ENCODE measurements around the gene ANKRD1. TPM values are rescaled to one million over a fixed set of nuclear protein-coding genes. Genes with fewer than 3 reads are reported as not detected.

Gene ANKRD1
- total RNA-seq, 2 donors from 2014 or later, result 20.0 TPM; not detected in 1

- Histone ChIP-seq H3K4me3 (no peak overlapping the region), H3K27me3 (replicated peaks; ENCODE audit: insufficient read depth) (no peaks in the 10 kb centered on the region), H3K36me3 (no peaks in the 10 kb centered on the region), H3K4me1 (replicated peaks) (no peaks in the 10 kb centered on the region), H3K27ac (no peak overlapping the region), H3K9me3 (no peaks in the 10 kb centered on the region)
- DNase-seq (ENCODE audit: low spot score), result no peak
- 22% methylated on average over 2 of the region's 2 CpGs for WGBS
- intact Hi-C loops (cut with DNase I), result loop anchor here (2.0 kb wide), 1 partner anchor 1070 kb away; no protein-coding TSS in a partner anchor
- TF ChIP-seq POLR2A (IDR thresholded peaks at IDR 0.05) (no peak), CTCF (IDR thresholded peaks at IDR 0.05) (peak; percentile 22 to 71 (median 59)), POLR2AphosphoS5 (IDR thresholded peaks at IDR 0.05) (no peak)
These were observed 57.9 kb downstream of the ANKRD1 start for GRCh38 chr10:90862908-90863514.

Small RNA genes lying within 50 kb of the gene (small RNA-seq; reads per million reads assigned to genes)
- gene RF00019 (0 reads per million in 2 donors), gene RNU6-740P (0 reads per million in 2 donors)

Other genes starting within 250 kb of the ANKRD1 start
- gene HTR7, start 63.0 kb downstream of the ANKRD1 start, total RNA-seq, result 1 to 10 TPM in 1 of 2 donors, under 1 TPM in 1; 0.77 to 3.5 TPM
- gene RPP30, start 49.1 kb downstream of the ANKRD1 start, total RNA-seq, result 10 to 100 TPM; 37.1 to 43.6 TPM